Measurements from ENCODE around the gene RRP36. TPM values are rescaled to one million over a fixed set of nuclear protein-coding genes. Genes with fewer than 3 reads are reported as not detected.

Gene RRP36
- total and polyA plus RNA-seq, 2 of the 8 experiments (the other 6 are each of a cell fraction or from before 2014, with no cell fraction given) = 33.9 to 92.3 TPM

GRCh38 chr6:43024436-43024835 is 3.0 kb downstream of the RRP36 start (continued):
- no peak for TF ChIP-seq TAF7 (optimal IDR thresholded peaks at IDR 0.05; ENCODE audit: borderline replicate concordance, low read depth, low read length)
